Neural progenitor cell (in vitro differentiated cells): ENCODE measurements around the gene SEMA5B.

Experiments used
- EZH2 ChIP-seq: fragments of 200-600 bp; sonication (generic); IDR thresholded peaks from 2 replicates; pipeline ENCODE4 v1.6.1; 2017; ENCODE audit warnings: antibody characterized with exemption, mild to moderate bottlenecking, moderate library complexity
- TF ChIP-seq, protein P1 (sequence below): fragments of 200-600 bp; sonication (generic); IDR thresholded peaks from 2 replicates; pipeline ENCODE4 v1.5.1; 2017; ENCODE audit warnings: antibody characterized with exemption, mild to moderate bottlenecking

DNA sequence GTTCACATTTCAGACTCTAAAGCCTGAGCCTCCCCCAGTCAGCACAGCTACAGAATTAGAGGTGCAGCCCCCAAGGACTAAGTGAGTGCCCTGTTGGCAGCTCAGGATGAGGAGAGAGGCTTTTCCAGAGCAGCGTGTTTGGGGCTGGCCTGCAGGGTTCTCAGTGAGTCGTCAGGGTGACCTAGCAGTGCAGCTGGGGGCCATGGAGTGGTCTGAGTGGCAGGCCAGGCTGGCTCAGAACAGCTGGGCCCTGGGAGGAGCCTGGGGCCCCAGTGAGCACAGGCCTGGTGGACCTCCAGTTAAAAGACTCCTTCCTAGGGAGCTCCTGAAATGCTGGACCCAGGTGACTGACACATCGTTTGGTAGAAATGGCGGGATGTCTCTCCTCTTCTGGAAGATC is 124.4 kb downstream of the SEMA5B start:
- TF ChIP-seq, protein P1, sequence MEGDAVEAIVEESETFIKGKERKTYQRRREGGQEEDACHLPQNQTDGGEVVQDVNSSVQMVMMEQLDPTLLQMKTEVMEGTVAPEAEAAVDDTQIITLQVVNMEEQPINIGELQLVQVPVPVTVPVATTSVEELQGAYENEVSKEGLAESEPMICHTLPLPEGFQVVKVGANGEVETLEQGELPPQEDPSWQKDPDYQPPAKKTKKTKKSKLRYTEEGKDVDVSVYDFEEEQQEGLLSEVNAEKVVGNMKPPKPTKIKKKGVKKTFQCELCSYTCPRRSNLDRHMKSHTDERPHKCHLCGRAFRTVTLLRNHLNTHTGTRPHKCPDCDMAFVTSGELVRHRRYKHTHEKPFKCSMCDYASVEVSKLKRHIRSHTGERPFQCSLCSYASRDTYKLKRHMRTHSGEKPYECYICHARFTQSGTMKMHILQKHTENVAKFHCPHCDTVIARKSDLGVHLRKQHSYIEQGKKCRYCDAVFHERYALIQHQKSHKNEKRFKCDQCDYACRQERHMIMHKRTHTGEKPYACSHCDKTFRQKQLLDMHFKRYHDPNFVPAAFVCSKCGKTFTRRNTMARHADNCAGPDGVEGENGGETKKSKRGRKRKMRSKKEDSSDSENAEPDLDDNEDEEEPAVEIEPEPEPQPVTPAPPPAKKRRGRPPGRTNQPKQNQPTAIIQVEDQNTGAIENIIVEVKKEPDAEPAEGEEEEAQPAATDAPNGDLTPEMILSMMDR = no peak
- no peak for TF ChIP-seq EZH2
